WTC11 (cell line): ENCODE measurements around the gene LINC01488. TPM values are rescaled to one million over a fixed set of nuclear protein-coding genes. Genes with fewer than 3 reads are reported as not detected.

ENCODE experiments used
- ATAC-seq: fragments of 200-7000 bp; cut with Tn5 transposase; 2 replicates; pipeline ENCODE4 v1.10.0; 2021; ENCODE audit warnings: mild to moderate bottlenecking, moderate library complexity
- CTCF ChIA-PET: fragments of 300-600 bp; sonication (Branson Sonifier 250); formaldehyde crosslinking; loops from one replicate; lab custom pipeline; 2021; ENCODE audit warnings: antibody characterized with exemption; lab: Charles Lee
- POLR2A ChIA-PET: fragments of 350-600 bp; sonication (Branson Sonifier 250); formaldehyde crosslinking; loops from one replicate; lab custom pipeline; 2021; ENCODE audit warnings: antibody characterized with exemption; lab: Charles Lee
- DNase-seq: peaks from one replicate; pipeline ENCODE4 v3.0.0; 2021; ENCODE audit warnings: low spot score
- H3K27ac Mint-ChIP-seq: 2 replicates; pipeline ENCODE4 v1.8.0; 2021; ENCODE audit warnings: mixed read lengths
- H3K27me3 Mint-ChIP-seq: 2 replicates; pipeline ENCODE4 v1.8.0; 2021; ENCODE audit warnings: low read depth, mild to moderate bottlenecking, moderate library complexity, mixed read lengths
- H3K36me3 Mint-ChIP-seq: 2 replicates; pipeline ENCODE4 v1.8.0; 2021; ENCODE audit warnings: mixed read lengths
- H3K4me1 Mint-ChIP-seq: 2 replicates; pipeline ENCODE4 v1.8.0; 2022; ENCODE audit warnings: mixed read lengths
- H3K4me3 Mint-ChIP-seq: 2 replicates; pipeline ENCODE4 v1.8.0; 2021; ENCODE audit warnings: mild to moderate bottlenecking, moderate library complexity, mixed read lengths
- H3K9me3 Mint-ChIP-seq: 2 replicates; pipeline ENCODE4 v1.8.0; 2021; ENCODE audit warnings: mixed read lengths
- AR ChIP-seq: fragments of 250-450 bp; sonication (Bioruptor Pico); IDR thresholded peaks from 2 replicates; pipeline ENCODE4 v1.9.0; 2021; ENCODE audit warnings: mild to moderate bottlenecking
- ARID4B ChIP-seq: sonication (generic); formaldehyde crosslinking; IDR thresholded peaks from 2 replicates; pipeline ENCODE4 v1.8.0; 2023; ENCODE audit warnings: missing genetic modification reagents, mild to moderate bottlenecking, borderline replicate concordance
- ATF6 ChIP-seq: sonication (generic); formaldehyde crosslinking; IDR thresholded peaks from 2 replicates; pipeline ENCODE4 v1.8.1; 2023; ENCODE audit warnings: mild to moderate bottlenecking, missing genetic modification reagents
- CREB1 ChIP-seq: sonication (generic); formaldehyde crosslinking; IDR thresholded peaks from 2 replicates; pipeline ENCODE4 v1.8.0; 2023; ENCODE audit warnings: mild to moderate bottlenecking, missing genetic modification reagents
- E2F1 ChIP-seq: sonication (generic); formaldehyde crosslinking; IDR thresholded peaks from 2 replicates; pipeline ENCODE4 v1.8.0; 2022; ENCODE audit warnings: mild to moderate bottlenecking, missing genetic modification reagents
- ELF4 ChIP-seq: sonication (generic); formaldehyde crosslinking; IDR thresholded peaks from 2 replicates; pipeline ENCODE4 v1.8.1; 2022; ENCODE audit warnings: low read depth, mild to moderate bottlenecking, moderate library complexity, missing genetic modification reagents
- PRDM15 ChIP-seq: sonication (generic); formaldehyde crosslinking; IDR thresholded peaks from 2 replicates; pipeline ENCODE4 v1.8.0; 2022; ENCODE audit warnings: missing genetic modification reagents
- PRRX2 ChIP-seq: fragments of 250-450 bp; sonication (Bioruptor Pico); IDR thresholded peaks from 2 replicates; pipeline ENCODE4 v1.8.0; 2021; ENCODE audit warnings: mild to moderate bottlenecking
- ZNF232 ChIP-seq: sonication (generic); formaldehyde crosslinking; IDR thresholded peaks from 2 replicates; pipeline ENCODE4 v1.8.0; 2022; ENCODE audit warnings: mild to moderate bottlenecking, missing genetic modification reagents
- ZNF512 ChIP-seq: sonication (generic); formaldehyde crosslinking; IDR thresholded peaks from 2 replicates; pipeline ENCODE4 v1.8.1; 2022; ENCODE audit warnings: missing genetic modification reagents, borderline replicate concordance
- ZSCAN18 ChIP-seq: fragments of 250-450 bp; sonication (Bioruptor Pico); IDR thresholded peaks from 2 replicates; pipeline ENCODE4 v2.1.2; 2022; ENCODE audit warnings: mild to moderate bottlenecking, moderate library complexity
- total RNA-seq: library from RNA; stranded (reverse); gene quantifications from 3 replicates; pipeline ENCODE4 v1.2.3, GENCODE V29; 2021

The LINC01488 gene
- total RNA-seq, 1 experiment from 2014 or later, result not detected

- TF ChIP-seq PRDM15 (no peak), ARID4B (CRISPR knock-in tag) (no peak), E2F1 (no peak)
These were observed 859 bp downstream of the LINC01488 start (continued) for GRCh38 chr11:69482322-69482721.

- H3K4me1 Mint-ChIP-seq, result peaks cover 18% of the 10 kb centered on the region
- ATAC-seq, result peak; percentile 8; the same call in 1 of the 2 replicates
- POLR2A ChIA-PET, result no interaction called here
- H3K36me3 Mint-ChIP-seq, result no peaks in the 10 kb centered on the region
- H3K27ac Mint-ChIP-seq, result no peak overlapping the region
- H3K27me3 Mint-ChIP-seq, result peaks cover 4% of the 10 kb centered on the region
- no peak for DNase-seq
- no peaks in the 10 kb centered on the region for H3K9me3 Mint-ChIP-seq
- CTCF ChIA-PET, result no interaction called here
- no peak overlapping the region for H3K4me3 Mint-ChIP-seq
- no peak for TF ChIP-seq ZSCAN18
- TF ChIP-seq AR, result no peak
- TF ChIP-seq PRRX2, result no peak
- TF ChIP-seq ARID4B (CRISPR knock-in tag), result no peak
- TF ChIP-seq ATF6 (CRISPR knock-in tag), result no peak
- no peak for TF ChIP-seq E2F1
- TF ChIP-seq CREB1 (CRISPR knock-in tag), result no peak
- no peak for TF ChIP-seq ZNF232 (CRISPR knock-in tag)
- no peak for TF ChIP-seq ZNF512 (CRISPR knock-in tag)
- TF ChIP-seq ELF4 (CRISPR knock-in tag), result no peak
These were observed 1.7 kb downstream of the LINC01488 start for GRCh38 chr11:69483170-69483569.
